GM21526 (cell line): ENCODE measurements around the gene EGLN2.
"Not testable (repeated sequence)": the region's sequence is repeated elsewhere in the genome, so short reads cannot be mapped to it uniquely, and the experiment has no call there.

Experiments
- ATAC-seq: cut with Tn5 transposase; IDR thresholded peaks from one replicate; pipeline ENCODE4 v1.9.1; 2021; ENCODE audit warnings: moderate library complexity; ENCODE audit not compliant: unreplicated experiment, low FRiP score

Gene EGLN2

DNA sequence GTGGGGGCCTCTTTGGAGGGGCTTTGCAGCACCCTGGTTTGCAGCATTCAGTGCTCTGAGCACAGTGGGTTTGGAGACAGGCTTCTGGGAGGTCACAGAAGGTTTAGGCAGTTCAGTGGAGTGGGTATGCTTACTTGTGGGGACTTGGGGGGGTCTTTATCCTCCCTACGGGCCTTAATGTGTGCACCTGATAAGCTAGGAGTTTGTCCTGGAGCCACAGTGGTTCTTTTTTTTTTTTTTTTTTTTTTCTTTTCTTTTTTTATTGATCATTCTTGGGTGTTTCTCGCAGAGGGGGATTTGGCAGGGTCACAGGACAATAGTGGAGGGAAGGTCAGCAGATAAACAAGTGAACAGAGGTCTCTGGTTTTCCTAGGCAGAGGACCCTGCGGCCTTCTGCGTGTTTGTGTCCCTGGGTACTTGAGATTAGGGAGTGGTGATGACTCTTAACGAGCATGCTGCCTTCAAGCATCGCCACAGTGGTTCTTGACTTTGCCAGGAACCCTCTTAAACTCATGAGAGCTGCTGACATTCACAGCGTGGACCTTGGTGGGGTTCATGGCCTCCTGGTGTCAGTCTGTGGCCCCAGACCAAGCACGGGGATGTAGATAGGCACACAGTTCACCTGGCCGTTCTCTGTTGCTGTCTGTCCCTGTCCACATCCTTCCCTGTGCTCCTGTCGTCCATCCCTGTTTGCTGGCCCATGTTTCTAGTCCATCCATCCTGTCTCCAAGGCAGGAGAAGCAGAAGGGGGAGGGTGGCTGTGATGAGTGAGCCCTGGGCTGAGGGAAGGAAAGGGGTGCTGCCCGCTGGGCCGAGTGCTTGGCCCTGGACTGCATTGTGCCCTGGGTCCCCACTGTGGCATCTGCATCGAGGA is 2.7 kb downstream of the EGLN2 start:
- ATAC-seq, result no peak

DNA sequence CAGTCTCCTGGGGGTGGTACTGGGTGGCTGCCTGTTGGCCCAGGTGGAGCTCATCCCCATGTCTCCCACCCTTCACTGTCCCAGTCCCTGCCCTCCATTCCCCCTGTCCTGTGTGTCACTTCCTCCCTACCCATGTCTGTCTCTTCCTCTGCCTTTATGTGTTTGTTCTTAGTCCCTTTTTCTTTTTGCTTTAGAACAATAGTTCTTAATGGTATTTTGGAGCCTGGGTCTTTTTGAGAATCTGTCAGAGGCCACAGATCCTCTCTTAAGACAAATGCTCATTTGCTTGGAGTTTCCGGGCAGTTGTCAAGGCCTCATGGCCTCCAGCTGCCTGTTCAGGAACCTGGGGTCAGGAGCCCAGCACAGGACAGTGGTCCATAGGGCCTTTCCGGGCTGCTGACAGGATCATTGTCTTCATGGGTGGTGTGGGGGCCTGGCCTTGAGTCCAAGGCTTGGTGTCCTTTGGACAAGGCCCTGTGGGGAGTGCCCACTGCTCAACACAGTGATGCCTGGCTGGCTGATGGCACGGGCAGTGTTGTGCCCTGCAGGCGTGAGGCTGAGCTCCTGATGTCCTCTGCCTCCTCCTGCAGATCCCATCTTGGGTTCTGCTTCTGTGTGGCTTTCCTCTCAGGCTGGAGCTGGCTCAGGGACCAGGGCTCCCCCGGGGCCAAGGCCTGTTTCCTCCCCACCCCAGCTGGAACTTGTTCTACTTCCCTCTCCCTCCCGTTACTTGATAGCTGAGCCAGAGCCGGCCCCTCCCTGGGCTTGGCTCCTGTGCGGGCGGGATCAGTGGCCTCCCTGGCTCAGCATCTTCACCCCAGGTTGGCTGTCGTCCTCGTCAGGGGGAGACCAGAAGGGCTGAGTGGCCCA is 3.5 kb downstream of the EGLN2 start:
- ATAC-seq, result no peak

DNA sequence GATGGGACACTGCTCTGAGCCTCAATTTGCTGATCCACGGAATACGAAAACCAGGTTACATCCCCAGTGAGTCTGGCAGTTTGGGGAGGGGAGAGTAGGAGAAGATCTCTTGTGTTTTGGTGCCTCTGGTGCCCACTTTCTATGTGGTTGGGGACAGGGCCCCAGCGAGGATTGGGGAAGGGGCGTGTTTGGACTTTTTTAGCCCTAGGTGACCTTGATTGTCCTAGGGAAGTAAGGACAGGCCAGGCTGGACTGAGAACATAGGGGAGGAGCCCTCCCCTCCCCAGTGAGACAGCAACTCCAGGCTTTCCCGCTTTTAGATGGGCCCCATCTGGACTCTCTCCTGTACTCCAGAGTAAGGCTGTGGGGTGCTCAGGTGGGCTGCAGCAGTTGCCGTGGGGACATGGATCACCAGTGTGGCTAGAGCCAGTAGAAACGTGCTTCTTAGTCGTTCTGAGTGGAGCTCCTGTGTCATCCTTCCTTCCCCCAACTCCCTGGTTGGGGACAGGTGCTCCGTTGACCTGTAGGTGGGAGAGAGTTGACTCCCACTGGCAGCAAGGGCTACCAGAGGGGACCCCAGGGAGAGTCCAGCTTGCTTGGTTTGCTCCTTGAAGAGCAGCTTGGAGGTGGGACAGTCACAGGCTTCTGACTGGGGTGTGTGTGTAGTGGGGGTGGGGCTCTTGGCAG is 4.3 kb downstream of the EGLN2 start:
- ATAC-seq, result no peak

DNA sequence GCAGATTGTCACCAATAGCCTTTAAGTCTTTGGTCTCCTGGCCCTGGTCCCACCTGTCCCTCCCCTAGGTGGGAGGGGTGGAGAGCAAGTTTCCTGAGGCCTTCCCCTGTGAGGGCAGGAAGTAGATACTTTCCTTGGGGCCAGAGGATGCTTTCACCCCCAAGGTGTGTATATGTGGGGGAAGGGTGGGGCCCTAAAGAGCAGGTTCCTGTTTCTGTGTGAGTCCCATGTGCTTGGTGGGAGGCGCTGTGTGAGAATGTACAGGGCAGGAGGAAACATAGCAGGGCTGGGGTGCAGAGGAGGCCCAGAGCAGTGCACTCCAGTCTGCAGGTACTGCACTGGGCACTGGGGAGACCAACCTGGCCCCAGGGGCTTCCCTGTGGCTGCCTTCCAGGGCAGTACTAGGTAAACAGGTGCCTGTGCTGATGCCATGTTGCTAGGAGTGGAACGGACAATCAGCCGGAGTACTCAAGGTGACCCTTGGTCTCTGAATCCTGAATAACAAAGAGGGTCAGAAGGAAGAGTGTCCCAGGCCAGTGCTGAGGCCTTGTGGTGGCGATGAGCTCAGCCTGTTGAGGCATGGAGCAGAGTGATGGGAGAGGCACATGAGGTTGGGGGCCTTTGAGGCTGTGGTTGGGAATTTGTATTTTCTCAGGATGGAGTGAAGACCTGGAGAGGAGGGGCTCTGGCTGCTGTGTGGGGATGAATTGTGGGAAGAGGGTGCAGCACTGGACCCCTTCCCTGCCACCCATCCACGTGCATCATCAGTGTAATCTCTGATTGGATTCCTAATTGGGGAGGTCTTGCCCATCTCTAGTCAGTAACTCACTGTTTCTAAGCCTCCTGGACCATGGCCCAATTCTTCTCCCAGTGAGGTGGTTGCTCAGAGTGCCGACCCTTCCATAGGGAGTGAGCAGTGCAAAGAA is 5.1 kb downstream of the EGLN2 start:
- ATAC-seq, result no peak

DNA sequence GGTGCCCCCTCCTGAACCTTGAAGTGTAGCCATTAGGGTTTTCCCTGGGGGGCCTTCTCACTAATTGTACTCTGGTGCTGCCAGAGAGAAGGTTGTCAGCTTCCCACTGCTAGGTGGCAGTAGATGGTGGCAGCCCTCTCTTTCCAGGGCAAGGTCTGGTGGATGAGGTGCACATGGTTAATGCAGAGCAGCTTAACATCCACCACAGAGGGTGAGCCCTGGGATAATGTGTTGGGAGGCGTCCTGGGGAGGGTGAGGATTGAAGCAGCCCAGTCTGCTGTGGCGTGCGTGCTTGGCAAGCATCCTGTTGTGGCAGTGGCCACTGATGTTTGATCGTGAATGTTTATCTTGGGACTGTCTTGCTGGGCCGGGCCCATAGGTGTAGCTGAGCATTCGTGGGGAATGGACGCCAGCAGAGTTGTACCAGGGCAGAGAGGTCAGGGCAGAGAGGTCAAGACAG is 5.8 kb downstream of the EGLN2 start:
- ATAC-seq, result no peak

DNA sequence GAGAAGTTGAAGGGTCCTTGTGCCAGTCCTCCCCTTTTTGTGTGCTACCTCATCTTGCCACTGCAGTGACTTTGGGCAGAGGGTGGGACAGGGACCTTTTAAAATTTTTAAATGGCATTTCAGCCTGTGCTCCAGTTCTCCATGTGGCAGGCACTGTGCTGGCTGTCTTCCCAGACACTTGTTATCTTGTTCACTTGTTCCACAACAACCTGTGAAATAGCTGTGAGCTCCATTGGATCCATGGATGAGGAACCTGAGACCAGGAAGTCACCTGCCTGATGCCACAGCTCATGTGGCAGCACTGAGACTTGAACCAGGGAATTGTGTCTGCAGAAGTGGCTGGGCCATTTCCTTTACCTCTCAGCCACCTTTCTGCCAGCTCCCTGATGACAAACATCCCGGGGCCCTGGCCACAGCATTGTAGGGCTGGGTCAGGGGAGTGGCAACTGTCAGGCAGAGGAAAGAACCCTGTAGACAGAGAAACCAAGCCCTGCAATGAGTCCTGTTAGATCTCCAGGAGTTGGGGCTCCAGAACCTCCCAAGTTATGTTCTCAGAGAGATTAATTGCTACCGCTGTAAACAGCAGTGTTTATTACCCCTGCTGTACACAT is 6.4 kb downstream of the EGLN2 start:
- ATAC-seq, result no peak

DNA sequence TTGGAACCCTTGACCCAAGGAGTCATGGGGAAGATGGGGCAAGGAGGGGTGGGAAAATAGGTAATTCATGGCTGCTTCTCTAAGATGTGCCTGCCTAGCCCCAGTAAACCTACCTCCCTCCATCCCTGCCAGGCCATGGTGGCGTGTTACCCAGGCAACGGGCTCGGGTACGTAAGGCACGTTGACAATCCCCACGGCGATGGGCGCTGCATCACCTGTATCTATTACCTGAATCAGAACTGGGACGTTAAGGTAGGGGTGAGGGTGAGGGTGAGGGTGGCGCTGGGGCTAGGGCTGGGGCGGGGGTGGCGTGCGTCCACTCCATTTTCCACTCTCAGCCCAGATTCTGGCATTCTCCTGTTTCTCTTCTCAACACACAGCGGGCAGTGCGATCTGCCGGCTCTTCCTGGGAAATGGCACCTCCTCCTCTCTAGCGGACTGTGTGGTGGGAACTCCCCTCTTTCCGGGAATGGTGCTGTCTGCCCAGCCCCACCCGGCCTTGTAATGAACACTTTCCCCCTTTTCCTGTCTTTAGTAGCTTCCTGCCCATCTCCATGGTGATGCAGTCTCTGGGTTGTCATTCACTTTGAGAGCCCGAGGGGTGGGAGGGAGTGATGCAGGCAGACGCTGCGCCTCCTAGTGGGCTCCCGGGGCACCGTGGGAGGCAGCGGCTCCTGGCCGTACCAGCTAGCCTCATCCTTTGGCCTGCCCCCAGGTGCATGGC is 7.6 kb downstream of the EGLN2 start:
- ATAC-seq, result no peak

DNA sequence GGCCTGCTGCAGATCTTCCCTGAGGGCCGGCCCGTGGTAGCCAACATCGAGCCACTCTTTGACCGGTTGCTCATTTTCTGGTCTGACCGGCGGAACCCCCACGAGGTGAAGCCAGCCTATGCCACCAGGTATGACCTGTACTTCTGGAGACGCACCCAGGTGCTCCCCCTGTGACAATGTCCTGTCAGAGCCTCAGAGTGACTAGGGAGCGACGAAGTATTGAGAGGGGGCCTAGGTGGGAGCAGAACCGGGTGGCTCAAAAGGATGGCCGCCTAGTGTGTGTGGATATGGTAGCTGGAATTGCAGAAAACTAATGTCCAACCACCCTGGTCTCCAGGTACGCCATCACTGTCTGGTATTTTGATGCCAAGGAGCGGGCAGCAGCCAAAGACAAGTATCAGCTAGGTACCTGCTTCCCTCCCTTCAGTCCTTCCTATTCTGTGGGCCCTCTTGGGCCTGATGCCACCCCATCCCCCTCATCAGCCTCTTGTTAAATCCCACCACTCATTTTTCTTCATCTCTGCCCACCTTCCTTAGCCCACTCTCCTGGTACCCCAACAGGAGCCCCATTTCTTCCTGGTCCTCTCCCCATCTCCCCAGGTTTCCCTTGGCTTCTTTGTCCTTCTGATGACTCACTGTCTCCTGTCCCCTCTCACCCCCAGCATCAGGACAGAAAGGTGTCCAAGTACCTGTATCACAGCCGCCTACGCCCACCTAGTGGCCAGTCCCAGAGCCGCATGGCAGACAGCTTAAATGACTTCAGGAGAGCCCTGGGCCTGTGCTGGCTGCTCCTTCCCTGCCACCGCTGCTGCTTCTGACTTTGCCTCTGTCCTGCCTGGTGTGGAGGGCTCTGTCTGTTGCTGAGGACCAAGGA is 8.4 kb downstream of the EGLN2 start:
- ATAC-seq, result no peak

GRCh38 chr19:40808021-40808325 is 9.0 kb downstream of the EGLN2 start:
- no peak for ATAC-seq

- no peak for ATAC-seq
Measured at GRCh38 chr19:40808497-40808896, 9.5 kb downstream of the EGLN2 start.

DNA sequence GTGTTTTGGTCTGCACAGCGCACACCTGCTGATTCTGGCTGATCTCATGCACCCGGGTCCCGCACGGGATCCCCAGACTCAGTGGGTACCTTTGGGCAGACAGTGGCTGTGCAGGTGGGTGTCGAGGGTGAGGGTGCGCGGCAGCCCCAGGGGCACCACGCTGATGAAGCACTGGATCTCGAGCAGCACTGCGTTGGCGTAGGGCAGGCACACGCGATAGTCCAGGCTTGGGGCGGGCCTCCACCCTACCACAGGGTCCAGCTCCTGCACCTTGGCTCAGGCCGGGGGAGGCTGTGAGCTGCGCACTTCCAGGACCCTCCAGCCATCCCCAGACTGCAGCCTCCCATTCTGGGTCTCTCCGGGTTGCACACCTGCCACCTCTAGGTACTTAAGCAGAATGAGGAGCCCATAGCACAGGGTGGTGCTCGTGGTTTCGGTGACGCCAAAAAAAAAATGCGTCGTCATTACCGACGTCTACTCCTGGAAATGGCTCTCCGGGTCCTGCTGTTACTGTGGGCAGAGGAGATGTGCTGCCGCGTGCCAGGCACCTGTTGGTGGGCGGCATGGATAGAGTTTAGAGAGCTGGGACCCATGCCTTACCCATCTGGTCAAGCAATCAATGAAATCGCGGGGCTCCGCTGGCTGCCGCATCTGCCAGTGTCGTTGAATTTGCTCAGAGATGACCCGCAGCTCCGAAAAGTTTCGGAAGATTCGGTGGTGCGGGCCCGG is 10.5 kb downstream of the EGLN2 start:
- no peak for ATAC-seq

- ATAC-seq, result no peak
Measured at GRCh38 chr19:40810160-40810559, 11.2 kb downstream of the EGLN2 start.

DNA sequence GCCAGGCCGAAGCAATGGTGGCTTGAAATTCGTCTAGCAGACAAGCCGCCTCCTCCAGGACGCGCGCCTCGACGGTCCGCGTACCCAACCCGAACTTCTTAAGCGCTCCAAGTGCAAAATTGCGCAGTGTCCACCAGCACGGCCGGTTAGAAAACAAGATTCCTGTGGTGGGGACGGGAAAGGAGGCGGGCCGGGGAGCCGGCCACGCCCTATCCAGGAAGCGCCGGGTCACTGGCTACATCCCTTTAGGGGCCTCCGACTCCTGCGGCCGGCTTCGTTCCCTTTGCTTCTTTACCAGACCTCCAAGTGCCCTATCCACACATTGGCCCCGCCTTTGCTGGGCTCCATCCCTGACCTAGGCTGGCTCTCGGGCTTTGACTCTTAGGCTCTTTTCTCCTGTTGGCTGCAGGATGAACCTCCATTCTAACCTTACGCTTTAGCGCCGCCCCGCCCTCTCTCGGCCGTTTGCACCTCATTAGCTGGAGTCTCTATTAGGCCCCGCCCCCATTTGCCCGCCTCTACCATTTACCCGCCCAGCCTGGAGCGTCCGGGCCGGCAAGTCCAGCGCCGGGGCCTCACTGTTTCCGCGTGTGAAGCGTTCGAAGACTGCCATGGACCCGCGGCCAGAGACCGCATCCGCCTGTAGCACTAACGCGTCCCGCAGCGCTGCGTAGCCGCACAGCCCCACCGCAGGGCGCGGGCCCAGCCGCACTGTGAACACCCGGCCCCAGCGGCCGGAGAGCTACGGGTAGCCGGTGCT is 11.8 kb downstream of the EGLN2 start:
- not testable (repeated sequence) for ATAC-seq

DNA sequence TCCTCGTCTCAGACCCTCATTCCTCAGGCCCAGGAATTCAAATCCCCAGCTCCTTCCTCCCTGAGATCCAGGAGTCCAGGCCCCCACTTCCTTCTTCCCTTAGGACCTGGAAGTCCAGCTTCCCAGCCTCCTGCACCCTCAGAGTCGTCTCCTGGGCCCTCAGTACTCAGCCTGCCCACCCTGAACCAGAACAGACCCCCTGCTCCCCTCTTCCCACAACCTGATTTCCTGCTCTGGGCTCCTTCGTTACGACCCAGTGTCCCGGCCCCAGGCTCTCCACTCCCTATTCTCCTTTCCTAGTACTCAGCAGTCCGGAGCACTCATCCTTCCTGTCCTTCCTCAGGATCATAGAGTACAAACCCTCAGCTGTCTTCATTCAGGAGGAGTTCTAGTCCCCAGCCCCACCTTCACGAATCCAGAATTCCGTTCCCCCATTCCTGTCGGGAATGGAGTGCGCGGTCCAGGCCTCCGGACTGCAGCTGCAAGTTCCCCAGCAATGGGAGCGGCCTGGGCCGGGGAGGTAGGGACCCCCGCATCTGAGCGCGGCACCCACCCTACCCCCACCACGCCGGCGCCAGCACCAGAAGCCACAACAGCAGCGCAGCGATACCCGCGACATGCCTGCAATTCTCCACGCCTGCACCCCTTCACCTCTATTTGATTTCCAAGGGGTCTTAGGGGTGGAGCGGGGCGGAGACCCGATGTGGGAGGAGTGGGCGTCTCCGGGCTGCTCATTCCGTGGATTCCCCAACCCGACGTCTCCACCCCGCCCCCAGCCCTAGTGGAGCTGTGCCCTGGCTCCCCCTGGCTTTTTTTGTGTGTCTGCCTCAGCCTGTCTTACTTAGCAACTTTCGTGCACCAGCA is 12.7 kb downstream of the EGLN2 start:
- ATAC-seq, result no peak

- not testable (repeated sequence) for ATAC-seq
Measured at GRCh38 chr19:40812571-40812970, 13.6 kb downstream of the EGLN2 start.

DNA sequence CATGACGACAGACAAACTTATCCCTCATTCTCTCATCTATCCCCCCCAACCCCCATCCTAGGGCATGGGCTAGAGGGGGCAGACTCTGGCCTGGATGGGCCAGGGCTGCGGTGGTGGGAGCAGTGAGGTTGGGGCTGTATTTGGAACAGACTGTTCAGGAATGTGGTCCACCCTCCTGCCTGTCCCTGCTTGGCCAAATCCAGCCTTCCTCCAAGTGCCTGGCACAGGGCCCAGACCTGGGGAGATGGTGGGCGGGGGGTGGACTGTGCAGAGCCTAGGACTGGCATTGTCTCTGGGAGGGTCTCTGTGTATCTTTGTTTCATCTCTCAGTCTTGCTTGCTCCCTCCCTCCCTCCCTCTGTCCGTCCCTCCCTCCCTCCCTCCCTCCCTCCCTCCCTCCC is 14.2 kb downstream of the EGLN2 start:
- ATAC-seq, result no peak
